ENCODE measurements around the gene OTOP1.
"Not testable (repeated sequence)": the region's sequence is repeated elsewhere in the genome, so short reads cannot be mapped to it uniquely, and the experiment has no call there.

OTOP1 gene

GRCh38 chr4:4203688-4204400 is 22.9 kb downstream of the OTOP1 start:
- no peak for DNase-seq (ENCODE audit: low spot score)
- TF ChIP-seq CTCF (IDR thresholded peaks at IDR 0.05; ENCODE audit: extremely low read depth, missing control alignments) = no peak

DNA sequence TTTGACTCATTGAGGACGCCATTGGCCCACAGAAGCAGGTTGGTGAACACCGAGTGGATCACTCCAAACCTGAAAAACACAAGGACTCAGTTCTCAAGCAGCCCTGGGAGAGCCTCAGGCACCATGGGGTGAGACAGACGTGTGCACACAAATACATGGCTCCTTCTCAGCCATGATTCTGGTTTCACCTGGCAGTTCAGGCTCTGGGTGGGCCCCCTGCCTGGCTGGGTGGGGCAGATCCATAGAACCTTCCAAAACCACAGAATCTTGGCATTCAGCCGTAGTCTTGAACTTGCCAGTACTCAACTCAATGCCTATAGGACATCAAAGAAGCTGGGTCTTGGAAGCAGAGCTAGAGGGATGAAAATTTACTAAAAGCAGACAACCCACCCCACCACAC is 24.2 kb downstream of the OTOP1 start:
- DNase-seq (ENCODE audit: low spot score) = no peak
- no peak for TF ChIP-seq CTCF (IDR thresholded peaks at IDR 0.05; ENCODE audit: extremely low read depth, missing control alignments)

DNA sequence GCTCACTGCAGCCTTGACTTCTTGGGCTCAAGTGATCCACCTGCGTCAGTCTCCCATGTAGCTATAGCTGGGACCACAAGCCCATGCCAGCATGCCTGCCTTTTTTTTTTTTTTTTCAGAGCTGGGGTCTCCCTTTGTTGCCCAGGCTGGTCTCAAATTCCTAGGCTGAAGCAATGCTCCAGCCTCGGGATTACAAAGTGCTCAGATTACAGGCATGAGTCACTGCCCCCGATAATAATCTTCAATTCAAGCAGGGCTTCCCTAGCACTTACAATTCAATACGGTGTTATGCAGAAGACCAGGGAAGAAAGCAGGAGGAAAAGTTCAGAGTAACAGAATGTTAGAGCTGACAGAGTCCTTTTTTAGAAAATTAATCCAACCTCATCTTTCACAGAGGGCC is 26.1 kb downstream of the OTOP1 start:
- TF ChIP-seq CTCF (IDR thresholded peaks at IDR 0.05; ENCODE audit: extremely low read depth, missing control alignments) = no peak
- no peak for DNase-seq (ENCODE audit: low spot score)

DNA sequence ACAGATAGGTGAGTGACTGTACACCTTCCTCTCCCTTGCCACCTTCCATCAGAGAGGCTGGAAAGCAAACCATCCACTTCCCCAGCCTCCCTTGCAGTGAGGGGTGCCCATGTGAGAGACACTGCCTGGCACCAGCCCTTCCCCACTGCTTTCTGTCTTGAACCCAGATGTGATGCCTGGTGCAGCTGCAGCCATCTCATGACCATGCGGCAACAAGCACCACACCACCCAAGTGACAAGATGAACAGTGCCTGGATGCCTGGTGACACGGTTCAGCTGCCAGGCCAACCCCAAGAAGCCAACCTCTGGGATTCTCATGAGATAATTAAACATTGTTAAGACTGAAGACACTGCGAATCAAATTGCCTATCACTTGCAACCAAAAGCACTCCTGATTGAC is 31.4 kb downstream of the OTOP1 start:
- no peak for DNase-seq (ENCODE audit: low spot score)
- no peak for TF ChIP-seq CTCF (IDR thresholded peaks at IDR 0.05; ENCODE audit: extremely low read depth, missing control alignments)

DNA sequence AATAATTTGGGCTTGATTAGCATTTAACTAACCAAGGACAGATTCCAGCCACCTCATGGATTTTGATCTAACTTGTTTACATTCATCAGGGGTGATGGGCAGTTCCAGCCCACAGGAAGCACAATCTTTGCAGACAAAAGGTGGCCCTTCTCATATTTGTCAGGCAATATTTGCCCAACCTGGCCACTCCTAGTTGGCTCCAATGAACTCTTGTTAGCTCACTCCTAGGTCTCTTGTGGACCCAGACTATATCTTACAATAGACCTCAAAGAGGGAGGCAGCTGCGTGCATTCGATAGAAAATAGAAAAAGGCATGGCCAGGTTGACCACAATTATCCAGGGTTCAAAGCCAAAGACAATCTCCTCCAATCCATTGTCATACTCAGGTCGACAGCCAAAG is 38.2 kb downstream of the OTOP1 start:
- DNase-seq (ENCODE audit: low spot score) = not testable (repeated sequence)

DNA sequence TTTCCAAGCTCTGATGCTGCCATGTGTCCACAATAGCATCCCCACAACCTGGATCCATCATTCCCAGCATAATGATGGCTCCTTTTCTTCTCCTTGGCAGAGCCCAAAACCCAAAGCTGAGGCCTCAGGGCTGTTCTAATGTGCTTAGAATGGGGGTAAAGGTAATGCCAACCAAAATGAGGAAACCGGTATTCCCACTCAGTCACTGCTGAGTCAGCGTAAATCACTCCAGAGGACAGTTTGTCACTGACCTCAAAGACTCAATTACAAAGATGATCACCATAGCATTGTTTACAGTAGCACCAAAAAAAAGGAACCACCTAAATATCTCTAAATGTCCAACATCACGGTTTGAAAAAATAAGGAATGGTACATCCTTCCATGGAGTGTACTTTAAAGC is 41.2 kb downstream of the OTOP1 start:
- no peak for DNase-seq (ENCODE audit: low spot score)
- no peak for TF ChIP-seq CTCF (IDR thresholded peaks at IDR 0.05; ENCODE audit: extremely low read depth, missing control alignments)

GRCh38 chr4:4182835-4183568 is 43.7 kb downstream of the OTOP1 start:
- TF ChIP-seq CTCF (IDR thresholded peaks at IDR 0.05; ENCODE audit: extremely low read depth, missing control alignments) = peak; percentile 72
- DNase-seq (ENCODE audit: low spot score) = peak; percentile 31
